HG02642 (cell line): ENCODE data around the gene C4orf17.

Source experiments
- ATAC-seq: cut with Tn5 transposase; IDR thresholded peaks from one replicate; pipeline ENCODE4 v1.9.1; 2021; ENCODE audit warnings: mild to moderate bottlenecking; ENCODE audit not compliant: unreplicated experiment, poor library complexity

C4orf17 gene

DNA sequence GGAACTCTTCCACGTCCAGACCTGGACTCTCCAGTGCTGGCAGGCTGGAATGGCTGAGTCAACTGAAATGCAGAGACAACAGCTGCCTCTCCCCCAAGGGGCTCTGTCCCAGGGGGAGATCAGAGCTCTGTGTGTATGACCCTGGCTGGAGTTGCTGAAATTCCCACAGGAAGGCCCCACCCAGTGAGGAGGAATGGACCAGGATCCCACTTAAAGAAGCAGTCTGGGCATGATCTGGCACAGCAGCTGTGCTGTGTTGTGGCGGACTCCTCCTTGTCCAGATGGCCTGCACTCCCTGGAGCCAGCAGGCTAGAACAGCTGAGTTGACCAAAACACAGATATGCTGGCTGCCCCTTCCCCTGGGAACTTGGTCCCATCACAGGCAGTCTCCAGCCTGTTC is 25.4 kb downstream of the C4orf17 start:
- no peak for ATAC-seq

DNA sequence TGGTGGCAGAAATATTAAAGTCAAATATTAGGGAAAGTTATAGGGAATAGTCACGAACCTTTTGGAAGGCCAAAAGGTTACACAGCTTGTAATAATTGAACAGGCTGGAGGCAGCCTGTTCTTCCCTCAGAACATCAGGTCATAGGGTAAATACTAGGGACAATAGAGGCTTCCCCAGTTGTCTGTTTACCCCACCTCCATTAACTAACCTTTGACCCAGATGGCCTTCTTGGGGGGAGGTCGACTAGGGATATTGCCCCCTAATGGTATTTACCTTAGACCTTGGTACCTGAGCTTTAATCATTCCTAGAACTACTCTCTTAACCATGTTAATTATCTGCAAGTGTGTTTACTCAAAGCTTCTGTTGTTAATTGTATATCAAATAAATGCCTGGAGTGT is 26.0 kb downstream of the C4orf17 start:
- ATAC-seq, result no peak

DNA sequence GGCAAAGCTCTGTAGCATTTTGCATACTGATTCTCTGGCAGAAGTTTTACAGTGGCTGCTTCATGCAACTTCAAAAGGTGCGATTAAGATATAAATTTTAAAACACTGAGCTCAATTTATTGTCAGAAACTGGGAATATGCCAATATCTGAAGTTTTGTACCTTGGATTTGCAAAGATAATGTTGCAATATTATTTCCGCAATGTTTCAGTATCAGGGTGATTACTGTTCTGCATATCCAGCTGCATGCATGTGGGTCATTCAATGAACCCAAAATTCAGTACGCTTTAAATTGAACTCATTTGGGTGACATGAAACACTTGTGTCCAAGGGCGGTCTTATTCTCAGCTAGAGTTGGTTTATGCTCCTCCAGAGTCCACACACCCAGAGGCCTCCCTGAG is 26.9 kb downstream of the C4orf17 start:
- ATAC-seq, result no peak

DNA sequence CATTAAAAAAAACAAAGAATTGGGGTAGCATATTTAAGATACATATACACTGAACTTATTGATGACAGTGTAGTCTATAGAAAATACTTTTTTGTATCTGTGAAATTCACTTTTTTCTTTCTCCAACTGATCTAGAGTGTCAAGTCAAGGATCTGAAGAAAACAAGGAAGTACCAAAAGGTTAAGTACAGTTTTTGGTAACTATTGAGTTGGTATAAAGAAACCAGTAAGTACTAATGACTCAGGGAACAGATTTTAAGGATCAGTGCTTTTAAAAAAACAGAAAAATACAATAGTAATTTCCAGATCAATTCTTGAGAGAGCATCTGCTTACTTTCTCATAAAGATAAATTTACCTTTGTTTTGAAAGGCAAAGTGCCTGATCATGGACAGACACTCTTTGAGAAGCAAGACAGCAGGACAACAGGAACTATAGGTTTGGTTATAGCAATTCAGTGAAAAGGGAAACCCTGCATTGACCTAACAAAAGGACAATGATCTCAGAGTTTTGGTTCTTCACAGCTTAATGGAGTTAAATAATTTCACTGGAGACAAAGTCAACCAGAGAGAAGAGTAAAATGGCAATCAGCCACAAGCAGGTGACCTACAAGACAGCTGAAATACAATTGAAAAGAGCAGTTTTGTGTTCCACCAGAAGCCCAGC is 29.6 kb downstream of the C4orf17 start:
- ATAC-seq, result no peak

DNA sequence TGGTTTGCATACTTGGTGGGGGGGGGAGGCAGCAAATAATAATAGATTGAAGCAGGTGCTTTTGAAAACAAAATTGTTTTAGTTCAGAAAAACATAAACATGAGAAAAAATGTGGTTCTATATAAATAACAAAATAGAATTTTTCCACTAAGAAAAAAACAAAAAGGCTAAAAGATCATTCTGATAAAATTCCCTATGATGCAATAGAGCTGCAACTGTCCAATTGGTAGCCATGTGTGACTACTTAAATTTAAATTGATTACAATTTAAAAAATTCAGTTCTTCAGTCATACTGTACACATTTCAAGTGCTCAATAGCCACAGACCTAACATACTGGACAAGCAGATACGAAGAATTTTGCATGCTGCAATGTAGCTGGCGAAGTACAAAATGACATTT is 42.1 kb downstream of the C4orf17 start:
- no peak for ATAC-seq

DNA sequence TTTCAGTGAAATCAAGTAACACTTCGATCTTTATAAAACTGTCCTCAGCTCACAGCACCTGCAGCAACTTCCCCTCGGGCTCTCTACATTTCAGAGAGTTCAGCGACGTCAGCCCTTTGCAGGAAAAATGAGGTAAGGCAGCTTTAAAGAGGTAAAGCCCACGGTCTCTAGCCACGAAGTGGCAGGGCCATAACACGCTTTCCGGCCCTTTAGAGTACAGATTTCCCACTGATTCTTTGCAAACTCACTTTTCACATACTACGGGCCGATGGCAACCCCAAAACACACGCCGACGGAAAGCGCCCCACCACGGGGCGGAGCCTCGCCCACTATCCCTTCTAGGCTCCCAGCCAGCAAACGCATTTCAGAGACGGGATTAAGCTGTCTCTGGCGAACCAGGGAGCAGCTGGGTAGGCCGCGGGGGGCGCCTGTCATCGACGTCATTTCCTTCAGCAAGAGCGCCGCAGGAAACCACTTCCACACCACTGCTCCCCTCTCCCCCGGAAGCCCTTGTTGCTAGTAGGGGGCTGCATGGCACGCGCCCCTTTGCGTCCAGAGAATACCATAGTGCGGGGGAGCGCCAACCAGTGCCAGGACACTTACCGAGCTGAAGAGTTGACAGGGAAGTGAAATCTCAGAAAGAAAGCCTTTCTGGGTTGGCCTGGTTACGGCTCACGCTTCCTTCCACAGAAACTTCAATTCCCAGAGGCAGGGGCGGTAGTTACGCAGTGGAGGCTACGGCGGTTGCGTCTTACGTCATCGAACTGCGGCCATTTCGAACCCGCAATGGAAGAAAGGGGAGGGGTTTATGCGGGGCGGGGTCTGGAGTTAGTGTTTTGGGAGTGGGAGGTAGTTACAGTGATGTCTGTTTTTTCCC is 52.7 kb downstream of the C4orf17 start, which contains the start of gene TRMT10A:
TRMT10A (minus strand) TSS at position 730 of the 877 bp plus-strand sequence. CDS start 4,701 bp downstream, outside the sequence.
- ATAC-seq, result peak; percentile 97

DNA sequence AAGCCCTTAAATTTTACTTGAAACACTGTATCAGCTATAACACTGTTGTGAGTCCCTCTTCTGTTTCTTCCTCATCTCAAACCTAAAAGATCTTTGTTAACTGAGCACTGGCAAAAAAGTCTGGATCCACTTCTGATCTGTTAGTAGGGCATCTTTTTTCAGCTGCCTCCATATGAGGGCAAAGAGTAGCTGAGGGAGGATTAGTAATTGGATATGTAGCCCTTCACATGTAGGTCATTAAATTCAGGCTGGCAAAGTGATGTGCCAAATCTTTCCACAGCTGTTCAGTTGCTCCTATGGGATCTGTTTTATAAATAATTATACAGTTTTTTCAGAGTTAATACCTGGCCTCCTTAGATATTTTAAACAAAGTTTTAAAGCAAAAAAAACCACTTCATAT is 54.1 kb downstream of the C4orf17 start:
- no peak for ATAC-seq

DNA sequence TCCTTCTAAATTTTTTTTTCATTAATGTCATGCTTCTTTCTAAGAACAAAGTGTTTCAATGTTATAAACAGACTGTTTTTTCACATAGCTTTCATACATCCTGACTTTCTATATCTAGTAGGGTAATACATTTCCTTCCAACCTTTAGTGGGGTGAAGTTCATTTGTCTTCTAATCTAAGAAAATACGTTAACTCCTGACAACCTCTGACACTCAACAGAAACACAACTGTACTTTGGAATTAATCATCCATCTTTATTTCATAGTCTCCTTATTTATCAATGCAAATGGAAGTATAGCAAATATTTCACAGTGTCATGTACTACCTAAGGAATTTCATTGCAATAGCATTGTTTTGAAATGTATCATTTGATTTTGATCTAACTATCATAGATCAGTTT is 61.1 kb downstream of the C4orf17 start:
- no peak for ATAC-seq

DNA sequence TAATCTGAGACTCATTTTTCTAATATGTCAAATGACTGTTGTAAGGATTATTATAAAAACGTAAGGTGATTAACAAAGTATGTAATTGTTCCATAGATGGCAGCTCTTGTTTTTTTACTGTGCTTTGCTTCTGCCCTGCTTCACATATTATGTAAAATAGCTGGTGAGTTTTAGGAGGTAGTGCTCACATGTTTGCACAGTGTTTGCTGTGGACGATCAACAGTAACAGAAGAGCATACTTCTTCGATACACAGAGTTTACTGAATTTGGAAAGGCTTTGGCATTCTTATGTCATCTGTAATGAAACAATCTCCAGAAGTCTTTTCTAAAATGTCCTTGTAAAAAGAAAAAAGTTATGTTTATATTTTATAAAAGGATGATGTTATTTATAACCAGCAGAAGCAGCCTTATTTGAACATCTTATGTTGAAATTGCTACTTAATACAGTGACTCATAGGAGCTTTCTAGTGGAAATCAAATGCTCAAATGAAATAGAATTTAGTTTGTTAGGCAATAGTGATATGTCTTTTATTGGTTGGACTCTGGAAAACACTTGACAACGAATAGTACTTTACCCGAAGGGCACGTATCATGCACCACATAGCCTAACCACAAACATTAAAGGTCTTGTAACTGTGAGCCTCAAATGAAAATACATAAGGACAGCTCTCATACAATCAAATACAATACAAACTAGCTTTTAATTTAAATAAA is 61.9 kb downstream of the C4orf17 start:
- ATAC-seq, result no peak

DNA sequence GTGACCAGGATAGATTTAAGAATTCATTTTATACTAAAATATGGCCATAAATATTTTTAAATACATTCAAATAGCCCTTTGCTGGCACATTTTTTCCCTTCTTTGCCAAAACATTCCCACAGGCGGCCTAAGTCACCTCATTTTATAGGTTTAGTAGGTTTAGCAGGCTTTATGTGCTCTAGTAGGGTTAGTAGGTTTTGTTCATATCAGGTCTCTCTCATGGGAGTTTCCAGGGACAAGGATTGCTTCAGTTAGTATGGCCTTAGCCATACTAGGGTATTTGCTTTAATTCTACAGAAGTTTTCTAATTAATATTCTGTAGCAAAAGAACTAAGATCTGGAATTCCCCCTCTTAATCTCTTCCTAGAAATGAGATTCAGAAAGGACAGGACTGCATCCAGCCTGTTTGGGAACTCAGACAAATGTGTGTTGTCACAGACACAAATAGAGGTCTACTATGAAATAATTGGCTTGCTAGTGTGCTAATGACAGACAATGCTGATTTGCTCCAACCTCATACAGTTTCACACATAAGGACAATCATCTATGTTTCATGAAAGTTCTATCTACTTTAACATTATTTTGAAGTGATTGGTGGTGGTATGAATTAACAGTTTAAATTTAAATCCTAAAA is 63.0 kb downstream of the C4orf17 start:
- no peak for ATAC-seq

DNA sequence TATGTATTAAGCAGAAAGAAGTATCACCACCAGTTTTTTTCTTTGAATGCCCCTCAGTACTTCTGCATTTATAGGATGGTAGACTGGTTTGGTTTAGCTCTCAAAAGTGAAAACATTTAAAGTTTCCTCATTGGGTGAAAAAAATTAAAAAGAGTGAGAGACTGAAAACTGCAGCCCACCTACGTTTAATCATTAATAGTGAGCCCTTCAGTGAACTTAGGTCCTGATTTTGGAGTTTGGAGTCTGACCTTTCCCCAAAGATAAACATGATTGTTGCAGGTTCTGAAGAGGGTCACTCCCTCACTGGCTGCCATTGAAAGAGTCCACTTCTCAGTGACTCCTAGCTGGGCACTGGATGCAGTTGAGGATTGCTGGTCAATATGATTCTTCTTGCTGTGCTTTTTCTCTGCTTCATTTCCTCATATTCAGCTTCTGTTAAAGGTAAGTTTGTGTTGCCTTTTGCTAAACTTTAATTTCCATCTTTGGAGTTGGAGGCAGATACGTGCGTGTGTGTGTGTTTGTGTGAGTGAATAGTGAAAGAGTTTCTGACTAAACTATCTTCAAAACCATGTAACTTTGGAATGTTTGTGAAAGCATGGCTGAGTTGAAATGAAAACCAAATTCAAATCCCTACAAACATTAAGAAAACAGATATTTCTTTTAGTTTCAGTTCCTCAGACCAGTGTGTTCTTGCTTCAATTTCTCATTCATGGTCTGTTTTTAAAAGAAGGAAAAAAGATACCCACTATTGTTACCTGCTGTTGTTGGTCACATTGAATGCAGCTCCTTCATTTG is 63.9 kb downstream of the C4orf17 start, which contains the start of gene MTTP:
MTTP (plus strand) TSS at position 295 of the 795 bp plus-strand sequence; CDS start at position 381, 86 bp downstream.
- ATAC-seq, result peak; percentile 80

DNA sequence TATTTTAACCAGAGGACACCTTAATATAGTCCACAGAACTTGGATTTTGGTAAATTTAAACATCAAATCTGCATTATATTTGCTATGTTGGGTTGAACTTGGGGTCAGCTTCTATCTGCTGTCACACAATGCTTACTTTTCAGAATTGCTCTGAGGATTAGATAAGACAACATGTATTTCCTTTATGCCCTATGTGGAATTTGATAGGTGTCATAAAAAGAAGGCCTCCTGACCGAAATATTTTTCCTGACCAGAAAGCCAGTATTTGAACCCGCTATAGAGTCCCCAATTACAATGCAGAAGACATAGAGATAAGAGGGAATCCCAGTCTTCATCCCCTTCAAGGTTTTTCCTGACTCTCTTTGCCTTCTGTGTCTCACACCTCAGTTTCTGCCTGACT is 67.9 kb downstream of the C4orf17 start:
- no peak for ATAC-seq

DNA sequence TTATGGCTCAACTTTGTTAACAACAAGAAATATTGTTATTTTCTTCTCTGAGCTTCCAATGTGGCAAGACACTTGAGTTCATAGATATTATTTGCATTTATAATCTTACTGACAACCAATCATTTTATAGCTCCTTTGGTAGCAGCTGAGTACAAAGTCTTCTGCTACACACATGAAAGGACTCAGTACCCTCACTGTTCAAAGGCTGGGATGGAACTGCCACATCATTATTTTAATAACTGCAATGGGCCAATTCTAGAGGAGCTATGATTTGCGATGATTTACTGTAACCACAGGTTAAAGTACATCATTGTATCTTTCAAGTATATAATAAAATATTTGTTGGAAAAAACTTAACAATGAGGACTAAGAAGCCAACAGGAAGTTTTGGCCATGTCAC is 74.7 kb downstream of the C4orf17 start:
- ATAC-seq, result no peak

DNA sequence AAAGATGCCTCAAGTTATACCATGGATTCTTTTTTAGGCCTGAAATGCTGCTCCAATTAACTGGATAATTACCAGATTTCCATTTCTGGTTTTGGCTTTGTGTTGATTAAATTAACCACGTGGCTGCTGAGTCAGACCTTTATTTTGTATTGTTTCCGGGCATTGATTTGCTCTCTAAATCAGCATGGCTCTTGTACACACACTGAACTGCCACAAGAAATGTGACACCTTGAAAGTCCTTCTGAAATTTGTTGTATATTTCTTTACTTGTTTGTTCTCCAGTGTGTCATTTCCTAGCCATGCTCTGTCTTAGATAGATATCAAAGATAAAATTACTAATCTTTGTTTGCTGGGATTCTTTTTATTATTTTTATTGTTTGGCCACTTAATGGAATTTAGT is 75.5 kb downstream of the C4orf17 start:
- no peak for ATAC-seq

DNA sequence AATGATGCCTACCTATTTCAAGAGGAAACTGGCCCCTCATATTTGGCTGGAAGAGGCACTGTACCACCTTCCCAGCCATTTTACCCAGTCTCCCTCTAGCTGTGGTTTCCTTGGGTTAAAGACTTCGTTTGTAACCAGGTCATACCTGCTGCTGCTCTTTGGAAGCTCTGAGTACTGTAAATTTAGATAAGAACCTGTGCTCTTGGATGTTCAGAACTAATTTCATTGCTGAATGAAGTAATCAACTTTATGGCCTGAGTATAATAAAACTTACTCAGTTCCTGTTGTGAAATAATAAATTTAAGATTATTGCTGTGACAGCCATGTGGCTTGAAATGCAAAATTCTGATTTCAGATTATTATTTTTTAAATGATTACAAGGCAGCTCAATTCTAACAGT is 76.0 kb downstream of the C4orf17 start:
- ATAC-seq, result no peak

DNA sequence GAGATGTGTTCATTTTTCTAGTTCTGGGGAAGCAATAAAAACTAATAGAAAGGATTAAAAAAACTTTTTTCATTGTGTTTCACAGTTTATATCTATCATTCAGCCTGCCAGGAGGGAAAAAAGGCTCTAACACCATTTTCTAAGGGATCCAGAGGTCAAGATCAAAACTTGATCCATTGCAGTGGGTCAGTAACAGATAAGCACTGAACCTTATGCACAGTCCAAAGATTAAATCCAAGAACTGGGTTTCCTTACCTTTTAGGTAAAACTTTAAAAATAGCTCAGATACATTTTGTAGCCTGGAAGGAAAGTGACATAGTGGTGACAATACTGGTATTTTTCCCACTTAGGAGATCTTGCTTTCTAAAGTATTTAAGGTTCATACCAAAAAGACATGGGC is 76.5 kb downstream of the C4orf17 start:
- ATAC-seq, result no peak

DNA sequence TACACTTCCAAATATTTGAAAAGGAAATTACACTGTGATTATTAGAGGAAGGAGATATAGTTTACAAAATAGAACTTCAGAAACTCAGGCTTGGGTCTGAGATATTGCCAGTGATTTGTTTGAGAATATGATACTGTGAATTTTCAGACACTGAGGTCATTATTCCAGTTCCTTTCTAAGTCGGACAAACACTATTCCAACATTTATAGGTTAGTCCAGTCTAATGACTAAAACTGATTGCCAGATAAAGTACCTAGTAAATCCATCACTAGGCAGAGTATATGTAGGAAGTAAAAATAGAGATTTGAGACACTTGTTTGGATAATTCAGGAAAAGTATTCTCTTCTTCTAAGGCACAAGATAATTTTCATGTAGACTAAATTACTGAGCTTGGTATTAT is 77.0 kb downstream of the C4orf17 start:
- no peak for ATAC-seq

DNA sequence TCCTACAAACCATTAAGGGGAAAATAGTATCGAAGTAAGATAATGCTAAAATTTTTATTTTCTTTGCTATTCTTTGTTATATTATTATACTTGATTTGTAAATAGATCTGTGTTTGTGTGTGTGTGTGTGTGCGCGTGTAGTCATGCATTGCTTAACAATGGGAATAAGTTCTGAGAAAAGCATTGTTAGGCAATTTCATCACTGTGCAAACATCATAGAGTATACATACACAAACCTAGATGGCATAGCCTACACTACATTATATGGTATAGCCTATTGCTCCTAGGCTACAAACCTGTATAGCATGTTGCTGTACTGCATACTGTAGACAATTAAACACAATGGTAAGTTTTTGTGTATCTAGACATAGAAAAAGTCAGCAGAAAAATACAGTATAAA is 80.9 kb downstream of the C4orf17 start:
- ATAC-seq, result no peak
